Adrenal gland (tissue), 5 donors: ENCODE measurements around the gene LMNA.

ENCODE experiments used
- CTCF ChIP-seq, 6 experiments: fragments of 450-650 bp in 4 of 6; fragments of 200-600 bp in 2 of 6; sonication (generic) in 1 of 6; IDR thresholded peaks; 1 replicate in 5 of 6; 2 replicates in 1 of 6; pipeline versions ENCODE4 v1.5.1 to v1.8.0; 2016 to 2021; ENCODE audit warnings: antibody characterized with exemption in 6 of 6, mild to moderate bottlenecking in 2 of 6, moderate library complexity in 1 of 6
- POLR2A ChIP-seq, 2 donors: fragments of 450-650 bp; IDR thresholded peaks; one replicate each; pipeline ENCODE4 v1.6.1; 2017; ENCODE audit warnings: antibody characterized with exemption in 2 of 2, mild to moderate bottlenecking in 2 of 2, moderate library complexity in 1 of 2
- donor health status: DM: no; HTN: no; CAD: no.

GRCh38 chr1:156148216-156148615 is 33.7 kb downstream of the LMNA start:
- no peak for TF ChIP-seq CTCF (IDR thresholded peaks at IDR 0.05)
- TF ChIP-seq POLR2A (IDR thresholded peaks at IDR 0.05): no peak
